ENCODE measurements around the gene PIK3R3.

The PIK3R3 gene

DNA sequence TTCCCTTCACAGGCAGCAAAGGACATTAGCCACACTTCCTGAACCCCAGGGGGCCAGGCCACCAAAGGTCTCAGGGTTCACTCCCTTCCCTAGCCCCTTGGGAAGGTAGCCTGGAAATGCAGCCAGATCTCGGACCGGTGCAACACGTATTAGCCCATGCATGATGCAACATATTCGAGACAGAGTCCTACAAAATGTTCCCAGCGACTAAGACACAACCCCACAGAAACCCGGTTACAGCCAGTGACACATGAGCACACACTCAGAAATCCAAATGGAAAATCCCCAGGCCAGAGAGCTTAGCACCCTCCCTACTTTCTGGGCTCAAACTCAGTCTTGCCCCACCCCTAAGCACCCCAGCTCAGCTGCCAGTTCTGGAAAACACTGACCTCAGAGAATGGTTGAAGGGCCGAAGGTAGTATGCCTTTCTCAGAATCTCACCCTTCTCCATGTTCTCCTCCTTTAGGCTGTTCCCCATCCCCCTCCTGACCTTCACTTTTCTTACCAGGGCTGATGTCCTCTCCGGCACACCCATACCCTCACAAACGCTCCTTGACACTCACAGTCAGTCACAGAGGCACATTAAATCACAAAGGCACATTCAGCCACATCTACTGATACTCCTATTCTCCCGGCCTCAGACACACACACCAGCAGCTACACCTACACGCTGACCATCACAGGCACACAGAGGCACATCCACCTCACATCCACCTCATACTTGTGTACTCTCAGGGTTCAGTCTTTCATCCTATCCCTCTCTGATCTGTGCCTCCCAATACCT is 42.2 kb upstream of the PIK3R3 start, which contains the start of gene TSPAN1:
TSPAN1 (plus strand) TSS at position 640 of the 784 bp plus-strand sequence. CDS start 6,021 bp downstream, outside the sequence.
- Histone ChIP-seq H3K36me3 (ENCODE audit: insufficient read depth, low read length) (no peaks in the 10 kb centered on the region), H3K4me2 (ENCODE audit: low read length) (no peak within 1 kb of the TSS), H3K9me3 (ENCODE audit: low read length) (no peaks in the 10 kb centered on the region), H3K9ac (ENCODE audit: low read length) (no peak within 1 kb of the TSS), H2AFZ (ENCODE audit: low read length) (no peak within 1 kb of the TSS), H3K27ac (ENCODE audit: low read depth, low read length, poor library complexity, severe bottlenecking) (no peak within 1 kb of the TSS), H4K20me1 (ENCODE audit: insufficient read depth, low read length) (no peaks in the 10 kb centered on the region), H3F3A (ENCODE audit: insufficient read depth, low read length) (no peaks in the 10 kb centered on the region), H3K79me2 (ENCODE audit: insufficient read depth, low read length) (no peaks in the 10 kb centered on the region), H3K27me3 (ENCODE audit: insufficient read depth, low read length) (no peaks in the 10 kb centered on the region), H3K4me3 (ENCODE audit: low read depth, low read length, poor library complexity, severe bottlenecking) (no peak within 1 kb of the TSS), H3K9me2 (ENCODE audit: low read depth, low read length) (no peaks in the 10 kb centered on the region), H3K4me1 (ENCODE audit: insufficient read depth, low read length, severe bottlenecking) (peaks cover 3% of the 10 kb centered on the region)
- no peak for TF ChIP-seq EZH2 (IDR thresholded peaks at IDR 0.05; ENCODE audit: borderline replicate concordance, low read length)

- no peak overlapping the region for H3K4me2 ChIP-seq (ENCODE audit: low read length)
- peaks cover 3% of the 10 kb centered on the region for H3K4me1 ChIP-seq (ENCODE audit: insufficient read depth, low read length, severe bottlenecking)
- H2AFZ ChIP-seq (ENCODE audit: low read length), result no peak overlapping the region
- no peaks in the 10 kb centered on the region for H3K36me3 ChIP-seq (ENCODE audit: insufficient read depth, low read length)
- H3F3A ChIP-seq (ENCODE audit: insufficient read depth, low read length), result no peaks in the 10 kb centered on the region
- no peak overlapping the region for H3K27ac ChIP-seq (ENCODE audit: low read depth, low read length, poor library complexity, severe bottlenecking)
- H4K20me1 ChIP-seq (ENCODE audit: insufficient read depth, low read length), result no peaks in the 10 kb centered on the region
- no peak overlapping the region for H3K4me3 ChIP-seq (ENCODE audit: low read depth, low read length, poor library complexity, severe bottlenecking)
- no peaks in the 10 kb centered on the region; the same call in 1 of the 2 replicates for H3K27me3 ChIP-seq (ENCODE audit: insufficient read depth, low read length)
- no peaks in the 10 kb centered on the region for H3K9me3 ChIP-seq (ENCODE audit: low read length)
- no peaks in the 10 kb centered on the region for H3K9me2 ChIP-seq (ENCODE audit: low read depth, low read length)
- TF ChIP-seq, protein P1, sequence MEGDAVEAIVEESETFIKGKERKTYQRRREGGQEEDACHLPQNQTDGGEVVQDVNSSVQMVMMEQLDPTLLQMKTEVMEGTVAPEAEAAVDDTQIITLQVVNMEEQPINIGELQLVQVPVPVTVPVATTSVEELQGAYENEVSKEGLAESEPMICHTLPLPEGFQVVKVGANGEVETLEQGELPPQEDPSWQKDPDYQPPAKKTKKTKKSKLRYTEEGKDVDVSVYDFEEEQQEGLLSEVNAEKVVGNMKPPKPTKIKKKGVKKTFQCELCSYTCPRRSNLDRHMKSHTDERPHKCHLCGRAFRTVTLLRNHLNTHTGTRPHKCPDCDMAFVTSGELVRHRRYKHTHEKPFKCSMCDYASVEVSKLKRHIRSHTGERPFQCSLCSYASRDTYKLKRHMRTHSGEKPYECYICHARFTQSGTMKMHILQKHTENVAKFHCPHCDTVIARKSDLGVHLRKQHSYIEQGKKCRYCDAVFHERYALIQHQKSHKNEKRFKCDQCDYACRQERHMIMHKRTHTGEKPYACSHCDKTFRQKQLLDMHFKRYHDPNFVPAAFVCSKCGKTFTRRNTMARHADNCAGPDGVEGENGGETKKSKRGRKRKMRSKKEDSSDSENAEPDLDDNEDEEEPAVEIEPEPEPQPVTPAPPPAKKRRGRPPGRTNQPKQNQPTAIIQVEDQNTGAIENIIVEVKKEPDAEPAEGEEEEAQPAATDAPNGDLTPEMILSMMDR (IDR thresholded peaks at IDR 0.05; ENCODE audit: low read length), result no peak
- no peak for TF ChIP-seq EZH2 (IDR thresholded peaks at IDR 0.05; ENCODE audit: borderline replicate concordance, low read length)
- H3K79me2 ChIP-seq (ENCODE audit: insufficient read depth, low read length), result no peaks in the 10 kb centered on the region
- no peak overlapping the region for H3K9ac ChIP-seq (ENCODE audit: low read length)
These were observed 41.0 kb upstream of the PIK3R3 start for GRCh38 chr1:46173361-46173856.

- H3K27me3 ChIP-seq (ENCODE audit: insufficient read depth, low read length), result no peaks in the 10 kb centered on the region; the same call in 1 of the 2 replicates
- H2AFZ ChIP-seq (ENCODE audit: low read length), result no peak overlapping the region
- no peaks in the 10 kb centered on the region for H4K20me1 ChIP-seq (ENCODE audit: insufficient read depth, low read length)
- H3K27ac ChIP-seq (ENCODE audit: low read depth, low read length, poor library complexity, severe bottlenecking), result no peak overlapping the region
- H3K9me3 ChIP-seq (ENCODE audit: low read length), result no peaks in the 10 kb centered on the region
- H3K4me3 ChIP-seq (ENCODE audit: low read depth, low read length, poor library complexity, severe bottlenecking), result no peak overlapping the region
- H3K9ac ChIP-seq (ENCODE audit: low read length), result no peak overlapping the region
- H3K9me2 ChIP-seq (ENCODE audit: low read depth, low read length), result no peaks in the 10 kb centered on the region
- H3K4me2 ChIP-seq (ENCODE audit: low read length), result no peak overlapping the region
- peaks cover 6% of the 10 kb centered on the region for H3K4me1 ChIP-seq (ENCODE audit: insufficient read depth, low read length, severe bottlenecking)
- H3K36me3 ChIP-seq (ENCODE audit: insufficient read depth, low read length), result no peaks in the 10 kb centered on the region; the same call in 1 of the 2 replicates
- H3K79me2 ChIP-seq (ENCODE audit: insufficient read depth, low read length), result no peaks in the 10 kb centered on the region
- TF ChIP-seq, protein P1 (IDR thresholded peaks at IDR 0.05; ENCODE audit: low read length), result no peak
- no peak for TF ChIP-seq EZH2 (IDR thresholded peaks at IDR 0.05; ENCODE audit: borderline replicate concordance, low read length)
- H3F3A ChIP-seq (ENCODE audit: insufficient read depth, low read length), result no peaks in the 10 kb centered on the region
These were observed 39.9 kb upstream of the PIK3R3 start for GRCh38 chr1:46172321-46172720.

All from OCI-LY1 (cell line).